Osteocyte (in vitro differentiated cells): ENCODE data around the gene FOXJ1. TPM values are rescaled to one million over a fixed set of nuclear protein-coding genes. Genes with fewer than 3 reads are reported as not detected.

Experiments
- DNase-seq: peaks from one replicate; pipeline ENCODE4 v3.0.0; 2021; ENCODE audit warnings: mixed read lengths; ENCODE audit not compliant: unreplicated experiment; ENCODE audit errors: extremely low spot score
- H3K27ac Mint-ChIP-seq: one replicate; pipeline ENCODE4 v1.8.0; 2021; ENCODE audit warnings: mild to moderate bottlenecking, mixed read lengths; ENCODE audit not compliant: unreplicated experiment
- H3K27me3 Mint-ChIP-seq: one replicate; pipeline ENCODE4 v1.8.0; 2021; ENCODE audit warnings: mixed read lengths; ENCODE audit not compliant: unreplicated experiment
- H3K36me3 Mint-ChIP-seq: one replicate; pipeline ENCODE4 v1.8.0; 2021; ENCODE audit warnings: mixed read lengths; ENCODE audit not compliant: unreplicated experiment
- H3K4me1 Mint-ChIP-seq: one replicate; pipeline ENCODE4 v1.8.0; 2021; ENCODE audit warnings: mixed read lengths; ENCODE audit not compliant: unreplicated experiment
- H3K4me3 Mint-ChIP-seq: one replicate; pipeline ENCODE4 v1.8.0; 2021; ENCODE audit warnings: mild to moderate bottlenecking, moderate library complexity, mixed read lengths; ENCODE audit not compliant: unreplicated experiment
- H3K9me3 Mint-ChIP-seq: one replicate; pipeline ENCODE4 v1.8.0; 2021; ENCODE audit warnings: mixed read lengths; ENCODE audit not compliant: unreplicated experiment
- CTCF ChIP-seq: fragments of 200-600 bp; sonication (generic); IDR thresholded peaks from 2 replicates; pipeline ENCODE4 v1.5.0; 2021; ENCODE audit warnings: antibody characterized with exemption, mild to moderate bottlenecking, moderate library complexity
- total RNA-seq: library from RNA; stranded (reverse); gene quantifications from 2 replicates; pipeline ENCODE4 v1.2.1, GENCODE V29; 2021

FOXJ1 gene
- total RNA-seq, 1 donor from 2014 or later, result 0.13 TPM

GRCh38 chr17:76176701-76177574 is 35.9 kb upstream of the FOXJ1 start:
- no peak overlapping the region for H3K27ac Mint-ChIP-seq
- no peak for TF ChIP-seq CTCF
- DNase-seq, result no peak
- H3K27me3 Mint-ChIP-seq, result no peaks in the 10 kb centered on the region
- no peaks in the 10 kb centered on the region for H3K9me3 Mint-ChIP-seq
- no peaks in the 10 kb centered on the region for H3K36me3 Mint-ChIP-seq
- H3K4me1 Mint-ChIP-seq, result no peaks in the 10 kb centered on the region
- H3K4me3 Mint-ChIP-seq, result no peak overlapping the region

GRCh38 chr17:76174037-76174436 is 33.0 kb upstream of the FOXJ1 start:
- DNase-seq, result no peak
- Mint-ChIP-seq H3K9me3 (no peaks in the 10 kb centered on the region), H3K36me3 (no peaks in the 10 kb centered on the region), H3K27ac (no peak overlapping the region), H3K4me1 (no peaks in the 10 kb centered on the region), H3K27me3 (peaks cover 1% of the 10 kb centered on the region), H3K4me3 (no peak overlapping the region)
- TF ChIP-seq CTCF, result no peak

GRCh38 chr17:76173474-76173873 is 32.4 kb upstream of the FOXJ1 start:
- peaks cover 2% of the 10 kb centered on the region for H3K27me3 Mint-ChIP-seq
- no peak overlapping the region for H3K4me3 Mint-ChIP-seq
- DNase-seq, result no peak
- no peaks in the 10 kb centered on the region for H3K9me3 Mint-ChIP-seq
- H3K27ac Mint-ChIP-seq, result no peak overlapping the region
- no peak for TF ChIP-seq CTCF
- no peaks in the 10 kb centered on the region for H3K4me1 Mint-ChIP-seq
- no peaks in the 10 kb centered on the region for H3K36me3 Mint-ChIP-seq

GRCh38 chr17:76171706-76172105 is 30.7 kb upstream of the FOXJ1 start:
- Mint-ChIP-seq H3K4me3 (no peak overlapping the region), H3K9me3 (no peaks in the 10 kb centered on the region), H3K27me3 (peaks cover 2% of the 10 kb centered on the region), H3K27ac (no peak overlapping the region), H3K36me3 (no peaks in the 10 kb centered on the region), H3K4me1 (no peaks in the 10 kb centered on the region)
- no peak for DNase-seq
- no peak for TF ChIP-seq CTCF

GRCh38 chr17:76170114-76170513 is 29.1 kb upstream of the FOXJ1 start:
- no peaks in the 10 kb centered on the region for H3K4me1 Mint-ChIP-seq
- no peak for TF ChIP-seq CTCF
- DNase-seq, result no peak
- H3K36me3 Mint-ChIP-seq, result no peaks in the 10 kb centered on the region
- no peak overlapping the region for H3K4me3 Mint-ChIP-seq
- peaks cover 2% of the 10 kb centered on the region for H3K27me3 Mint-ChIP-seq
- H3K9me3 Mint-ChIP-seq, result no peaks in the 10 kb centered on the region
- no peak overlapping the region for H3K27ac Mint-ChIP-seq
